Right renal pelvis (tissue), 4 donors: ENCODE data around the gene AKR1C1. TPM values are rescaled to one million over a fixed set of nuclear protein-coding genes. Genes with fewer than 3 reads are reported as not detected.
A peak's percentile ranks its signal among the peaks of the same experiment; 100 is the strongest.
"Not testable (repeated sequence)": the region's sequence is repeated elsewhere in the genome, so short reads cannot be mapped to it uniquely, and the experiment has no call there.

Experiments
- DNase-seq, 4 donors: peaks; one replicate each; pipeline ENCODE4 v3.0.0-alpha.2; 2013; ENCODE audit warnings: low read depth in 4 of 4, low spot score in 3 of 4, missing footprints in 1 of 4
- polyA plus RNA-seq, 4 donors: library from polyadenylated mRNA; unstranded; fragments of 120-200 nt; gene quantifications; one replicate each; pipeline ENCODE4 v1.2.1, GENCODE V29; 2013; ENCODE audit not compliant: insufficient read length in 4 of 4

Gene AKR1C1
- polyA plus RNA-seq, 4 donors, result 10.2 to 14.0 (median 11.9) TPM

- DNase-seq, result peak in 3 of 4 donors; percentile 18 to 39 (median 33)
Measured at GRCh38 chr10:4981722-4982471, 18.7 kb downstream of the AKR1C1 start.

DNA sequence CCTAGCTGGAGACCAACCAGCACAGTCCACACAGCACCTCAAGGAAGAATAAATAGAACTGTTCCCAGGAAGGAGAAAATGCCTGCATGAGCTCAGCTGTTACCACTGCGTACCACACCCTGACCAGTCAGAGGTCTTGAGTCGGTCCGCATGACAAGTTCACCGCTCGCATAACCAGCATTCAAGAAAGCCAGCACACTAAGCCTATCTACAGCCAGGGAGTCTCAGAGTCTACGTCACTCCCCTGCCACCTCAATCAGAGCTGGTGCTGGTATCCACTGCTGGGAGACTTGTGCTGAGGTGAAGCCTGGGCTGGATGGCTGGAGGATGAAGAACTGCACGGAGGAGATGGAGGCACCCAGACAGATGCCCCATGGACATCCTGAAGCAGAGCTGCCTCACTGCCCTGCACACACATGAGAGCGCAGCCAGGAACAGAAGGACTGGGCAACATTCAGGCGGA is 19.6 kb downstream of the AKR1C1 start:
- DNase-seq, result no peak

DNA sequence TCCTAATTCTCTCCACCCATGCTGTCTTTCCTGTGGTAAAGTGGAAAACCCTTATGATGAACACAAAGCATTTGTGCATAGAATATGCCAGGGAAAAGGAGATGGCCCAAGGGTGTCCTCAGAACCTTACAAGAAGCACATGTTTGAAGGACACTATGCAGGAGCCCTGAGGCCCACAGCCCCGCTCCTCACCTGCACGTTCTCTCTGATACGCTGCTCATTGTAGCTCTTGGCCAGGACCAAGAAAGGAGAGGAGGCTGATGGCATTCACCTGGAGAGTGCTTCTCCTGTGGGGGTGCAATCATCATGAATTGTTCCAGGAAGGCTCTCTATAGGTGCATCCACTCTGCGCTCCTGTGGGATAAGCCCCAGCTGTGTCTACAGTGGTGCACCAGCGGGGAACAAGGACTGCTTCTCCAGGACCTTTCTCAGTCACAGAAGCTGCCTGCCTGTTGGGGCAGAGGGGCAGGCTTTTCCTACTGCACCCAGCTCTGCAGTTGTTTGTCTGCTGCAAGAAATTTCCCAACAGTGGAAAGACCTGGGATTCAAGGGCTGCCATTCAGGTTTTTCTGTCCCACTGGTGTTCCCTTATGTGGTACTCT is 20.5 kb downstream of the AKR1C1 start:
- no peak for DNase-seq

DNA sequence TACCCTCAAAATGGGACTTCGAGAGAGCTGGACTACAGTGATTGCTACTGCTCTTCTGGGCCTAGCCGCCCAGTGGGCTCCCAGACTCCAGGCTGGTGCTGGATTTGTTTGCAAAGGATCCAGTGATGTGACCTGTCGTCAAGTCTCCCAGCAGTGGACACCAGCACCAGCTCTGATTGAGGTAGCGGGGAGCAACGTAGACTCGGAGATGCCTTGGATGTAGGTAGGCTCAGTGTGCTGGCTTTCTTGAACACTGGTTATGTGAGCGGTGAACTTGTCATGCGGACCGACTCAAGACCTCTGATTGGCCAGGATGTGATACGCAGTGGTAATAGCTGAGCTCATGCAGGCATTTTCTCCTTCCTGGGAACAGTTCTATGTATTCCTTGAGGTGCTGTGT is 21.0 kb downstream of the AKR1C1 start:
- DNase-seq, result no peak

DNA sequence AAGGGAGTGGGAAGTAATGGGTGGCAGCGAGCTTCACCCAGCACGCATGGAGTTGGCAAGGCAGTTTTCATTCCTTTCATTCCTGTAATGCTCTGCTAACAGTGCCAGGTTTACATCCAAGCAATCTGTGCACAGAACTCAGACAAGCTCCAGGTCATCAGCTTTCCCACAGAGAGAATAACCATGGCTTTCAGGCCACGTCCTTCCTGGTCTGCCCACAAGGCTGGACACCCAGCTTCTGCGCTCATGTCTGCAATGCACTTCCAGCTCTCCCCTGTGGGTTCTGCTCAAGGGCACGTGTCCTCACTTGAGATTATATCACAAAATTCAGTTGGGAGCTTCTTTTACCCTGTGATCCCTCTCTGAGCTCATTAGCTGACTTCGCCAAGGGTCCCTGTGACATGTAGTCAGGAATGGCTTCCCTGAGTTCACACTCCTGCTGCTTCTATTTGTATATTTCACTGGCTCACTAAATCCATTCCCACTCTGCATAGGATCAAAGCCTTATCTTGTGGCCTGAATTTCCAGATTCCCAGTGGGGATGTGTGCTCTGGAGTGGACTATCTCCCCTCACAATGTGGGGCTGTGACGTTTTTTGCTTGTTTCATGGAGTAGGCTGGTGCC is 21.9 kb downstream of the AKR1C1 start:
- DNase-seq, result no peak

DNA sequence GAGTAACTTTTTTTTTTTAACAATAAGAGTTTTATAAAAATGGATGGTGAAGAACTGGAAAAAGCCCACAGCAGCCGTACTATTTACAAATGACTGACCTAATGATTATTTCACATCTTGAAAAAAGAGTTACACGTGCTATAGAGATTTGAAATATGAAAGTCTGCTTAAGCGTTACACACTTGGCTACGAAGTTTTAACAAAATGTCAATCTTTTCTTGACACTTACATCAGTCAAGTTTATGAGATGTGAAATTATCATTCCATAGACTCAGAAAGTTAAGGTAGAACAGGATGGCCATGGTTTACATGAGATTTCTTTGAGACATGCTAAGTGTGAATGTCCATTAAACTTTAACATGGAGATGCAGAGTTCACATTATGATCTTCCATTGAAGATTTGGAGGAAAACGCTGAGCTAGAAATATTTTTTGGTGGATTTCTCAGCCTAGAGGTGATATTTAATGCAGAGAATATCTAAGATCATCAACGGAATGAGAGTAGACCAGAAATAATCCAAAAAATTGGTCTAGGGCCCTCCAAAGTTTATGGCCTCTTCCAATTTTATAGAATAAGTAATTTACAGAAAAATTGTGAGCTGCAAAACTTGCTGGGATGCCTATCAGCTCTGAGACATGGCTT is 24.9 kb downstream of the AKR1C1 start:
- not testable (repeated sequence) for DNase-seq

DNA sequence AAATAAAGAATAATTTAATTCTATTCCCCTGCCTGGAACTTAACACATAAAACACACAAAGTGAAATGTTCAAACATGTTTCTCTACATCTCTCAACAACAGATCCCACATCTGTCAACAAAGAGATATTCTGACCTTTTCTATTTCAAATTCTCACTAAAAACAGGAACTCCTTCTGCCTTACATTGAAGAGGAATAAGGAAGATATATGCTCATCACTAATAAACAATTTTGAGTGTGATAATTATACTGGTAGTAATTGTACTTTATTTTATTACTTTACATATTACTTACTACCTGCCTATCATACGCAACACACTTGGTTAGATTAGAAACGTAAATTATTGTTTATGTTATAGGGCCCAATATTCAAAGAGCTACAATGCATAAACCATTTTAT is 27.0 kb downstream of the AKR1C1 start:
- DNase-seq, result no peak

GRCh38 chr10:4991463-4991862 is 28.2 kb downstream of the AKR1C1 start:
- DNase-seq, result not testable (repeated sequence)

GRCh38 chr10:4992564-4992963 is 29.3 kb downstream of the AKR1C1 start:
- not testable (repeated sequence) for DNase-seq

DNA sequence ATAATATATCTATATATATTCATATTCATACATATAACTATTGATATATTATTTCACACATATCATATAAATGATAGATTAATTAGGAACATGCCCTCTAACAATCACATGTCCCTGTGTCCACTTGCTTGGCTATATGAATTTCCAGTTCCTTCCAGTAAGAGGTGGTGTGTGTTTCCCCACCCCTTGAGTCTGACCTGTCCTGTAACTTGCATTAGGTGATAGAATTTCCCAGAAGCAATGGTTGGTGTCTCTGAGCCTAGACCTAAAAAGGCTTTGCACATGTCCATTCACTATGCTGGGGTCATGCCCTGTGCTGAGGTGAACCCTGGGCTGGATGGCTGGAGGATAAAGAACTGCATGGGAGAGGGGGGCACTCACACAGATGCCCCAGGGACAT is 31.0 kb downstream of the AKR1C1 start:
- DNase-seq, result not testable (repeated sequence)

- no peak for DNase-seq
Measured at GRCh38 chr10:4998671-4999070, 35.5 kb downstream of the AKR1C1 start.

GRCh38 chr10:5002013-5002727 is 39.0 kb downstream of the AKR1C1 start:
- DNase-seq, result no peak

- DNase-seq, result not testable (repeated sequence)
Measured at GRCh38 chr10:5003127-5004029, 40.2 kb downstream of the AKR1C1 start, which contains the start of gene AKR1C2. TSS of gene AKR1C2 (minus strand) at chr10:5003857. CDS start at chr10:5003835, 22 bp downstream.

DNA sequence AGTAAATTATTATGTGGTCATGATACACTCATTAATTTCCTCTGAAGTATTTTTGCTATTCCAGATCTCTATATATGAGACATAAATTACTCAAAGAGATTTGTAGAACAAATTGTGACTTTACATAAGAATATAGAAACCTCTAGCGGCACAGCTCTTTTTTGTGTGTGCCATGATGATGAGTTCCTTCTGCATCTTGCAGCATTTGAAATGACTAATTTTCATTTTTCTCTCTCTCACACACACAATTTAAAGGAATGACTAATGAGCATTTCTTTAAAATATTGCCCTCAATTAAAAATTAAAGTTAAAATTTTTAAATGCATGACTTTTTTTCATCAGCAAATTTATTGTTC is 40.8 kb downstream of the AKR1C1 start:
- DNase-seq, result not testable (repeated sequence)

GRCh38 chr10:5004501-5004900 is 41.3 kb downstream of the AKR1C1 start:
- not testable (repeated sequence) for DNase-seq

- DNase-seq, result not testable (repeated sequence)
Measured at GRCh38 chr10:5008857-5009548, 45.8 kb downstream of the AKR1C1 start.

DNA sequence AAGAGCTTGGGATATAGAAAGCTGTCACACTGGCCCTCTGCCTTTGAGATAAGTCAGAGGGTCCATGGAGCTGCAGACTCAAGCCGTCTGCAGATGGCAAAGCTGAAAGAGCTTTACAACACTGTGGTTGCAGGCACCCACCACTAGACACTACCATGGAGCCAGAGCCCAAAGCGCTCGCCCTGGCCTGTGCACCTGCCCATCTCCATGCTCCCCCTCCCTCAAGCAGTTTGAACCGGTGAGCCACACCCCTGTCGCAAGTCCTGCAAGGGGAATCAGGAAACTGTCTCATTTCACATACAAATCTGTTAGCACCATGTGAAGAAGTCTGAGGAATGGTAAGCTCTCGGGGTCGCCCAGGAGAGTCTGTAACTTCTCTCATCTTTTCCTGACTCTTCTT is 46.8 kb downstream of the AKR1C1 start:
- DNase-seq, result not testable (repeated sequence)

DNA sequence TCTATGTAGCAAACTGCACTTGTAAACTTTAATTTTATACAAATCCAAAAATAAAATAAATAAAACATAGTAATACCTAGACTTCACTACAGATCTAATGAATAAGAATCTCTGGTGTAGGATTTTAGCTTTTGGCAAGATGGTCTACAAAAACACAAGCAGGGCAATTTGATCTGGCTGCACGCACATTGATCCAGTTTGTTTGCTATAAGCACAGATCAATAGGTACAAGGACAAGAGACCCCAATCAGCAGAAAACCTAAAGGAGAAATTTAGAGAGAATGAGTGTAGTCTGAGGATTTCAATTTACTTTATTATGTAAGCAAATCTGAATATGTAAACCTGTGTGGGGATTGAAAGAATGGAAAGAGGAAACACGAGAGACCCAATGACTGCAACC is 48.2 kb downstream of the AKR1C1 start:
- not testable (repeated sequence) for DNase-seq

GRCh38 chr10:5012595-5012994 is 49.4 kb downstream of the AKR1C1 start:
- no peak for DNase-seq
